HG02938 (cell line): ENCODE results near the gene TRAPPC13.
"Not testable (repeated sequence)": the region's sequence is repeated elsewhere in the genome, so short reads cannot be mapped to it uniquely, and the experiment has no call there.

ENCODE experiments used
- ATAC-seq: cut with Tn5 transposase; IDR thresholded peaks from one replicate; pipeline ENCODE4 v1.9.1; 2021; ENCODE audit warnings: mild to moderate bottlenecking, moderate library complexity; ENCODE audit not compliant: unreplicated experiment

Gene TRAPPC13

GRCh38 chr5:65674749-65675148 is 49.9 kb downstream of the TRAPPC13 start:
- no peak for ATAC-seq

- ATAC-seq = not testable (repeated sequence)
Measured at GRCh38 chr5:65676056-65676455, 51.2 kb downstream of the TRAPPC13 start.

- no peak for ATAC-seq
Measured at GRCh38 chr5:65682148-65682547, 57.3 kb downstream of the TRAPPC13 start.

- no peak for ATAC-seq
Measured at GRCh38 chr5:65693121-65693520, 68.3 kb downstream of the TRAPPC13 start.

- no peak for ATAC-seq
Measured at GRCh38 chr5:65695162-65695755, 70.4 kb downstream of the TRAPPC13 start.

- ATAC-seq = no peak
Measured at GRCh38 chr5:65695896-65696295, 71.1 kb downstream of the TRAPPC13 start.

GRCh38 chr5:65696892-65697291 is 72.1 kb downstream of the TRAPPC13 start:
- no peak for ATAC-seq

GRCh38 chr5:65699338-65699737 is 74.5 kb downstream of the TRAPPC13 start:
- no peak for ATAC-seq

GRCh38 chr5:65702036-65702435 is 77.2 kb downstream of the TRAPPC13 start:
- ATAC-seq = no peak

- ATAC-seq = no peak
Measured at GRCh38 chr5:65704621-65705239, 79.9 kb downstream of the TRAPPC13 start.

GRCh38 chr5:65707663-65708062 is 82.8 kb downstream of the TRAPPC13 start:
- no peak for ATAC-seq

GRCh38 chr5:65708145-65708544 is 83.3 kb downstream of the TRAPPC13 start:
- no peak for ATAC-seq
